GM12891 (cell line): ENCODE data around the gene PSME2.

ENCODE experiments used
- POLR2A ChIP-seq: IDR thresholded peaks from 2 replicates; pipeline ENCODE4 v1.6.1; 2011; ENCODE audit warnings: low read depth, low read length, control low read depth
- TAF1 ChIP-seq: IDR thresholded peaks from 2 replicates; pipeline ENCODE4 v1.6.1; 2011; ENCODE audit warnings: low read depth, low read length, control low read depth

GRCh38 chr14:24113379-24113800 lies 33.0 kb downstream of the PSME2 start:
- TF ChIP-seq TAF1: no peak
- TF ChIP-seq POLR2A: no peak
